ENCODE measurements around the gene FAM217A. TPM values are rescaled to one million over a fixed set of nuclear protein-coding genes. Genes with fewer than 3 reads are reported as not detected.

Gene FAM217A
- total RNA-seq, 2 donors from 2014 or later = not detected

DNA sequence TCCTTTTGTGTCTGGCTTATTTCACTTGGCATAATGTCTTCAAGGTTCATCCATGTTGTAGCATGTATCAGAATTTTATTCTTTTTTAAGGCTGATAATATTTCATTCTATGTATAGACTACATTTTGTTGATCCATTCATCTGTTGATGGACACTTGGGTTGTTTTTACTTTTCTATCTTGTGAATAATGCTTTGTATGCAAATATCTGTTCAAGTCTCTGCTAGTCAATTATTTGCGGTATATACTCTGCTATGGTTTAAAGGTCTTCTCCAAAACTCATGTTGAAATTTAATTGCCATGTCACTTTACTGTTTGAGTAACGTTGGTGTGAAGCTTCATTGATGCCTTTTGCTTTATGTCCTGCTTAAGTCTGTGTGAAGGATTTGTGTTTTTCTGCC is 28.9 kb upstream of the FAM217A start:
- Histone ChIP-seq H3K27ac (no peak overlapping the region), H3K9me3 (peaks cover 1% of the 10 kb centered on the region), H3K27me3 (replicated peaks; ENCODE audit: insufficient read depth) (no peaks in the 10 kb centered on the region), H3K4me3 (no peak overlapping the region), H3K36me3 (no peaks in the 10 kb centered on the region), H3K4me1 (ENCODE audit: control insufficient read depth in 1 of 2, low read depth in 2 of 2) (peaks cover 4 to 13% of the 10 kb centered on the region in 2 donors)
- TF ChIP-seq, protein P1, sequence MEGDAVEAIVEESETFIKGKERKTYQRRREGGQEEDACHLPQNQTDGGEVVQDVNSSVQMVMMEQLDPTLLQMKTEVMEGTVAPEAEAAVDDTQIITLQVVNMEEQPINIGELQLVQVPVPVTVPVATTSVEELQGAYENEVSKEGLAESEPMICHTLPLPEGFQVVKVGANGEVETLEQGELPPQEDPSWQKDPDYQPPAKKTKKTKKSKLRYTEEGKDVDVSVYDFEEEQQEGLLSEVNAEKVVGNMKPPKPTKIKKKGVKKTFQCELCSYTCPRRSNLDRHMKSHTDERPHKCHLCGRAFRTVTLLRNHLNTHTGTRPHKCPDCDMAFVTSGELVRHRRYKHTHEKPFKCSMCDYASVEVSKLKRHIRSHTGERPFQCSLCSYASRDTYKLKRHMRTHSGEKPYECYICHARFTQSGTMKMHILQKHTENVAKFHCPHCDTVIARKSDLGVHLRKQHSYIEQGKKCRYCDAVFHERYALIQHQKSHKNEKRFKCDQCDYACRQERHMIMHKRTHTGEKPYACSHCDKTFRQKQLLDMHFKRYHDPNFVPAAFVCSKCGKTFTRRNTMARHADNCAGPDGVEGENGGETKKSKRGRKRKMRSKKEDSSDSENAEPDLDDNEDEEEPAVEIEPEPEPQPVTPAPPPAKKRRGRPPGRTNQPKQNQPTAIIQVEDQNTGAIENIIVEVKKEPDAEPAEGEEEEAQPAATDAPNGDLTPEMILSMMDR (IDR thresholded peaks at IDR 0.05) = no peak
- DNase-seq (ENCODE audit: low spot score) (no peak), ATAC-seq (ENCODE audit: insufficient number of reproducible peaks, low FRiP score, low read depth) (no peak)

DNA sequence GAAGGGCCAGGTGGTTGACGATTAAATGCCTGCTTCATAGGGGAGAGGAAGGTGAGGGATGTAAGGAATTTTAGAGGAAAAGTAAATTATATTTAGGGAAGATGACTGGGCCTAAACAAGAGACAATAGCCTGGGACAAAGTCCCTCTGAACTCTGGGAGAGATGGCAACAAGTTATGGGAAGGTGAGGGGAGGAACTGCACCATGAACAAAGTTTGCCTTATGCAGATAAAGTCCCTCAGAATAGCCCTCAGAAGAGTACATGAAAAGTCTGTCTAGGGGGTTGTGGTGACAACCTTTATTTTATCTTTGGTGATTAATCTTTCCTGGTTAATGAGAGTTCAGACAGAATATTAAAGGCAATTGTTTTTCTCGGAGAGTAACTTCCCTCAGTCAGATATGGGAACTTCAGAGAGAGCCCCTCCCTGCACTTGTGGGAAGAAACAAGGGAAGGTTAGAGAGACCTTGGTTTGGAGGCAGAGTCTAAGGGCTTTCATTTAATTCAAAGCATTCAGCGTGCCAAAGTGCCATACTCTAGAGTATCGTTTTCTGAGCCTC is 27.1 kb upstream of the FAM217A start:
- Histone ChIP-seq H3K27me3 (replicated peaks; ENCODE audit: insufficient read depth) (no peaks in the 10 kb centered on the region), H3K4me3 (no peak overlapping the region), H3K9me3 (no peaks in the 10 kb centered on the region), H3K36me3 (no peaks in the 10 kb centered on the region), H3K4me1 (ENCODE audit: control insufficient read depth in 1 of 2, low read depth in 2 of 2) (peaks cover 4 to 13% of the 10 kb centered on the region in 2 donors), H3K27ac (no peak overlapping the region)
- DNase-seq (ENCODE audit: low spot score) (no peak), ATAC-seq (ENCODE audit: insufficient number of reproducible peaks, low FRiP score, low read depth) (no peak)
- TF ChIP-seq, protein P1 (IDR thresholded peaks at IDR 0.05) = no peak

DNA sequence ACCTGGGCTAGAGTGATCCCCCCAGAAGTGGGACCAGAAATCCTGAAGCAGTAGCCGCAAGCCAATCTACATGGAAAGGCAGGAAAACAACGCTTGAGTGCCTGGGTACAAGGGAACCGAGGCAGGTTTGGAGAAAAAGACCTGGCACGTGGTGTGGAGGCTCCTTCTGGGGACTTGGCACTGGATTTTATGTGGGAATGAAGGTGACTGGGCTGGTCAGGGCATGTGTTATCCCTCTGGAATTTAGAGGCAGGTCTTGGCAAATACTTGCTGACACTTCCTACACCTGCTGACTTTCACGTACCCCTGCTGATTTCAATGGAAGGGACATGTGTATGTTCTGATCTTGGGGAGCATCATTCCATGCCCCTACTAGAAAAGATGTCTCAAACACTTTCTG is 25.0 kb upstream of the FAM217A start:
- TF ChIP-seq, protein P1 (IDR thresholded peaks at IDR 0.05) = no peak
- ATAC-seq (ENCODE audit: insufficient number of reproducible peaks, low FRiP score, low read depth) = no peak
- Histone ChIP-seq H3K4me3 (no peak overlapping the region), H3K27me3 (replicated peaks; ENCODE audit: insufficient read depth) (no peaks in the 10 kb centered on the region), H3K36me3 (no peaks in the 10 kb centered on the region), H3K4me1 (ENCODE audit: control insufficient read depth in 1 of 2, low read depth in 2 of 2) (no peaks in the 10 kb centered on the region), H3K27ac (no peak overlapping the region), H3K9me3 (no peaks in the 10 kb centered on the region)
- DNase-seq (ENCODE audit: low spot score) = no peak

DNA sequence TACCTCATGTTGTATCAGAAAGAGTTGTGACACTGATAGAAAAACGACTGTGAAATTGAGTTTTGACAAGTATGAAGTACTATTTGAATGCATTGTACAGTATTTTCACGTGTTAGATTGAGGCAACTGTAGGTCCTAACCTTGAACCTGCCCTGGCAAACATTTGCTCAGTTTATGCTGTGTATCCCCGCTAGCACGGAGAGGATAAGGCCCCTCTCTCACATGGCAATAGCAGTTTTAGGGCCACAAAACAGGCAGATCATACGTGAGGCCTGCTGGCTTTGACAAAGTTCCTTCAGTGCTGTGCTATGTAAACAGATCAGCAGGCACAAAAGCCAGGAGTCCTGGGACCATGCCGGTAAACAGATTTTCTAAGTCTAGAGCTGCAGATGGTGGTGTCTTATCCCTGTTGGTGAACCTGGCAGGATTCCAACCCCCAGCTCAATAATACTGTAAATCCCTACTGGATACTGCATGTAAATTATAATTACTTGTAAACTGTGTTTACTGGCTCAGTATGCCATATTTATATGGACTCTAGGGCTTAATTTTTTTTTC is 23.8 kb upstream of the FAM217A start:
- H3K4me1 ChIP-seq (ENCODE audit: control insufficient read depth in 1 of 2, low read depth in 2 of 2) = no peaks in the 10 kb centered on the region
- H3K27ac ChIP-seq = no peak overlapping the region
- H3K9me3 ChIP-seq = no peaks in the 10 kb centered on the region
- H3K27me3 ChIP-seq (replicated peaks; ENCODE audit: insufficient read depth) = no peaks in the 10 kb centered on the region
- H3K4me3 ChIP-seq = no peak overlapping the region
- TF ChIP-seq, protein P1 (IDR thresholded peaks at IDR 0.05) = no peak
- no peaks in the 10 kb centered on the region for H3K36me3 ChIP-seq
- DNase-seq (ENCODE audit: low spot score) (no peak), ATAC-seq (ENCODE audit: insufficient number of reproducible peaks, low FRiP score, low read depth) (no peak)

DNA sequence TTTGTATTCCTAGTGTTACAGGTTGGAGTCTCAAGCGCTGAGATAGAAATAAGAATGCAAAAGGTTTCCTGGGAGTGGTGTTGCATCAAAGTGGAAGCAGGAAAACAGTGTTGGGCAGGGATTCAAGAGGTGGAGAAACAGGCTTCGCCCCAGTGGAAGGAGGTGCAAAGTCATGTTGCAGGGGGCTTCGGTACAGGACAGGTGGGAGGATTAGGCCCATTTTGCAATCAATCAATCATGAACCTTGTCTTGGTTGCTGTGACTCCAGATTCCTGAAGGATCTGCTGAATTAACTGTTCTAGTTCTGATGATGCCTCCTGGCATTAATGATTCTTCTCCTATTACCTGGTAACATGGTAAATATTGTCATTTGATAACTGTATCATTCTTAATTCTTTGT is 22.4 kb upstream of the FAM217A start:
- Histone ChIP-seq H3K9me3 (no peaks in the 10 kb centered on the region), H3K36me3 (no peaks in the 10 kb centered on the region), H3K4me3 (no peak overlapping the region), H3K27me3 (replicated peaks; ENCODE audit: insufficient read depth) (no peaks in the 10 kb centered on the region), H3K4me1 (ENCODE audit: control insufficient read depth in 1 of 2, low read depth in 2 of 2) (no peaks in the 10 kb centered on the region), H3K27ac (no peak overlapping the region)
- ATAC-seq (ENCODE audit: insufficient number of reproducible peaks, low FRiP score, low read depth) (no peak), DNase-seq (ENCODE audit: low spot score) (no peak)
- TF ChIP-seq, protein P1 (IDR thresholded peaks at IDR 0.05) = no peak
